Stimulated activated CD8-positive, alpha-beta memory T cell treated with anti-CD3 and anti-CD28 coated beads, Interleukin-2, amount 100 ng/mL, for 48 hours (primary cell): ENCODE results near the gene RAB3GAP1.
"Not testable (repeated sequence)": the region's sequence is repeated elsewhere in the genome, so short reads cannot be mapped to it uniquely, and the experiment has no call there.

ENCODE experiments used
- DNase-seq, 2 donors: peaks; one replicate each; pipeline ENCODE4 v3.0.0-alpha.2; 2020; ENCODE audit warnings: low read depth in 2 of 2

RAB3GAP1 gene

GRCh38 chr2:135105513-135106316, 53.6 kb downstream of the RAB3GAP1 start:
- DNase-seq: not testable (repeated sequence)

GRCh38 chr2:135113322-135113721, 61.2 kb downstream of the RAB3GAP1 start:
- no peak for DNase-seq

DNA sequence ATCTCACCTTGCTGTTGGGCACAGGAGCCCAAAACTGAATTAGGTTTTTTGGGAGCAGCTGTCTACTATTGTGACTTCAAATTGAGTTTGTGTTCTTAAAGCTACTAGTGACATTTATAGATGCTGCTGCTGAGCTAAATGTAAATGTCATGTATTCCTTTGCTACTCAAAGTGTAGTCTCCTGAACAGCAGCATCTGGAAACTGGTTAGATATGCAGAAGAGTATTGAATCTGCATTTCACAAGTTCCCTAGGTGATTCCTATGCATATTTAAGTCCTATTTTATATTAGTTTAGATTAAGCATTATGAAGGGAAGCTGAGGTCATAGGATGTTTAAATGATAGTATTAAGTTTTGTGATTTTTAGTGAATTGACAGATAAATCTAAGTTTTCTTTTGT, 67.5 kb downstream of the RAB3GAP1 start:
- DNase-seq: no peak

GRCh38 chr2:135121016-135121657, 69.0 kb downstream of the RAB3GAP1 start:
- no peak for DNase-seq

GRCh38 chr2:135121658-135122039, 69.6 kb downstream of the RAB3GAP1 start:
- DNase-seq: not testable (repeated sequence)

GRCh38 chr2:135124924-135125886, 73.1 kb downstream of the RAB3GAP1 start:
- DNase-seq: no peak

- DNase-seq: no peak
Observed at GRCh38 chr2:135125940-135126339, 73.8 kb downstream of the RAB3GAP1 start.

DNA sequence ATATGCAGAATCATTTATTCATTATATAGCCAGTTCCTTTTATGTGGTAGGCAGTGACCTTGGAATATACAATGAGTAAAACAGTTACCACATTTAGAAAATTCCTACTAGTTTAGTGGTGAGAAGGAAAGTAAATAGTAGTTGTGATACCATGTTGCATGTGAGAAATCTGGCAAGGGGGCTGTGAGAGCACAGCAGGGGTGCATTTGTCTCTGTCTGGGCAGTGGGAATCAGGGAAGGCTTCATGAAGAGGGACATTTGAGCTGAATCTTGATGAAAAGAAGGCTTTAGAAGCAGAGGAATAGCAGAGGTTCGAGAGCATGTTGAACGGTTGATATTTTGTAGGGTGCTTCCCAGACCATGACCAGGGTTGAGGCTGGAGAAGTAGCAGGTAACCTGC, 78.7 kb downstream of the RAB3GAP1 start:
- no peak for DNase-seq

- DNase-seq: no peak
Observed at GRCh38 chr2:135132314-135132713, 80.2 kb downstream of the RAB3GAP1 start.

GRCh38 chr2:135140606-135141005, 88.5 kb downstream of the RAB3GAP1 start:
- no peak for DNase-seq

GRCh38 chr2:135142323-135142722, 90.2 kb downstream of the RAB3GAP1 start:
- no peak for DNase-seq

DNA sequence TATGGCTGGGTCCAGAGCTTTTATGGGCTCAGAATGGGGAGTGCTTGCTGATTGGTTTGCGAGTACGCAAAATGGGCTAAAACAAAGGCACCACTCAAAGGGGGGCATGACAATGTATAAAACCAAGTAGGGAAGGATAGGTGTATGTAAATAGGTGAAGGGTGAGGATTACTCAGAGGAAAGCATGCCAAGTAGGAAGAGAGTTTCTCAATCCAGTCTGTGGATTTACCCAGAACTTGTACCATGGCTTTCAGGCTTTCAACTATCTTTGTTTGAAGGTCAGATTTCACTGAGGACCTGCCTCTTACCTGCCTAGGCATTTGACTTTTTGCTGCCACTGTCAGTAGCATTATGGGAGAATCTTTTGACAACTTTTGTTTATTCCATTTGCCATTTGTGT, 92.3 kb downstream of the RAB3GAP1 start:
- no peak for DNase-seq

DNA sequence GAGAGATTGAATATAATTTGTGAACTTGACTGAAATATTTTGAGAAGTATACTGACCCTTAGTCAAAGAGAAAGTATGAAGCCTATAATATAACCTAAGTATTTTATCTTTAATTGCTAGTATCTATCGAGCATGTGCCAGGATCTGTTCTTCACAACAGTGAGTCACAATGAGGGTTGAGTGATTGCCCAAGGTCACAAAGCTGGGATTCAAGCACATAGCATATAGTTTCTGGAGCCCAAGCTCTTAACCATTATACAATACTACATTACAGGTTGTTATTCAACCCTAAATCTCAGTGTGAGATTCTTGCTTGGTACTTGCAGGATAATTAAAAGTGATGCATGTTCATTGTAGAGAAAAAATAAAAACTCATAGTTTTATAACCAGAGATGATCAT, 97.2 kb downstream of the RAB3GAP1 start:
- DNase-seq: no peak

DNA sequence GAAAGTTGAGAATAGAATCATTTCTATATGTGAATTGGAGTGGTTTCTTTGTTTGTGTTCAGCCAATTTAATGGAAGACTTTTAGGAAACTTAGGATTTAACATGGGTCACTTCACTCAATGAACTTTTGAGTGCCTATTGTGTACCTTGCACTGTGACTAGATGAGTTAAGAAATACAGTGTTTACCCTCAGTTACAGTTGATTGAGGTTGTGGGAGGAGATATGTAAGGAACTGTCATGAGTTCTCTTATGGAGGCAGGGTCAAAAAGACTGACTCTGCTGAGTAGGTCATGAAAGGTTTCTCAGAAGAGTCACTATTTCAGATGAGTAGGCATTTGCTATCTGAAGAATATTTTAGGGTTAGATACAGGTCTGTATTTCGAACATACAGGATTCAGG, 98.6 kb downstream of the RAB3GAP1 start:
- no peak for DNase-seq

DNA sequence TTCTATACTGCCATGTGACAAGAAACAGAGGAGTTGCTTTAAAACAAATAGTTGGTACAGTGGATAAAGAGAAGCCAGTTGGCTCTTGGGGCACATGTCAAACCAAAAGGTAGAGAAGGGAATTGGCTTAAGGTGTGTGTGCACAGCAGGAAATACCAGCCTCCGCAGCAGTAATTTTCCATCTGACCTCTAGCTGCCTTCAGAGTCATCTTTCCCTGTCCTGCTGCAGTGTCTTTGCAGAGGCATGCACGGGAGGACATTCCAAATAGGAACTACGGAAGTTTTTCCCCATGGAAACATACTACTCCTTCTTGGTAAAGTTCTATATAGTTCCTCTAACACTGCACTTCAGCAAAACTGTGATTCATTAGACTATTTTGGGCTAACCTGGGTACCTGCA, 99.5 kb downstream of the RAB3GAP1 start:
- DNase-seq: no peak

- no peak for DNase-seq
Observed at GRCh38 chr2:135152361-135152760, 100.3 kb downstream of the RAB3GAP1 start.

GRCh38 chr2:135154962-135155361, 102.9 kb downstream of the RAB3GAP1 start:
- no peak for DNase-seq

GRCh38 chr2:135157856-135158255, 105.8 kb downstream of the RAB3GAP1 start:
- DNase-seq: no peak

DNA sequence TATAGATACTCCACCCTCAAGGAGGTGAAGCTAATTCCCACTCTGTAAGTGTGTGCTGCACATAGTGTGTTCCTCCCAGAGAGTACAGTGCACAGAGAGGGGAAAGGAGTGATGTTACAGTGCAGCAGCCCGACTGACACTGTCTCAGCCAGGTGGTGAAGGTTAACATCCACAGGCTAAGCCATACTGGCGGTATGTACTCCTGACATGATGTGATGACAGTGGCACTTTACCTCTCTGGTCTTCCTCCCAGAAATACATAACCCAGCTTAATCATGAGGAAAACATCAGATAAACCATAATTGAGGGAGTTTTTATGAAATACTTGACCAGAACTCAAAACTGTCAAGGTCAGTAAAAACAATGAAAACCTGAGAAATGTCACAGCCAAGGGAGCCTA, 107.1 kb downstream of the RAB3GAP1 start:
- no peak for DNase-seq

GRCh38 chr2:135162377-135162776, 110.3 kb downstream of the RAB3GAP1 start:
- no peak for DNase-seq

- DNase-seq: no peak
Observed at GRCh38 chr2:135162786-135163185, 110.7 kb downstream of the RAB3GAP1 start.

DNA sequence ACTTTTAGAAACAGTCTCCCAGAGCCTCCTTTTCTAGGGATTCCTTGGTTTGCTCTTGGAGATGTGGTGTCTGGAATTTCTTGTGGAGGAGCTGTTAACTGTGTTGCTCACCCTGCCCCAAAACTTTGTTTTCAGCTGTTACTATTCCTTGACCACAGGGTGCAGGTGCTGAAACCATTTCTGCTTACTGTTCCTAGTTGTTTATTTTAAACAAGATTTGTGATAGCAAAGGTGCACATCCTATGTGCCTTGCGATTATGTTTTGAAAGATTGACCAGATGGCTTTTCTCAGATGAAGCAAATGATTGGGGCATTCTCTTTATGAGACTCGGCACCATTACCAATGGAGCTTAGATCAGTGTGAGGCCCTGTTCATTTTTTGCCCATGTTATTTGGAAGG, 111.2 kb downstream of the RAB3GAP1 start:
- no peak for DNase-seq
